ENCODE measurements around the gene FAM151B. TPM values are rescaled to one million over a fixed set of nuclear protein-coding genes. Genes with fewer than 3 reads are reported as not detected.

Gene FAM151B
- total and polyA plus RNA-seq, 2 of the 8 experiments (the other 6 are each of a cell fraction or from before 2014, with no cell fraction given), result 0.62 to 1.1 TPM

GRCh38 chr5:80438739-80439138 lies 49.2 kb upstream of the FAM151B start:
- Histone ChIP-seq H3K4me3 (ENCODE audit: extremely low read depth in 1 of 4, insufficient read depth in 2 of 4, low read depth in 3 of 4, low read length in 4 of 4) (no peak overlapping the region), H4K5ac (ENCODE audit: insufficient read length, low read depth, low read length) (no peak overlapping the region), H3K36me3 (ENCODE audit: control insufficient read depth in 2 of 4, insufficient read depth in 4 of 4, low read length in 3 of 4) (peaks cover 0 to 30% (median 3%) of the 10 kb centered on the region in 4 experiments; a peak in 5 of 8 replicates), H2BK5ac (ENCODE audit: low read depth, low read length) (no peak overlapping the region), H2BK20ac (ENCODE audit: low read length) (no peak overlapping the region), H4K91ac (replicated peaks; ENCODE audit: insufficient read length, low read length) (no peak overlapping the region), H4K20me1 (replicated peaks in 1 of 2; ENCODE audit: control insufficient read depth in 1 of 2, insufficient read depth in 2 of 2, low read length in 2 of 2) (no peaks in the 10 kb centered on the region), H3K27me3 (replicated peaks in 1 of 4; ENCODE audit: control insufficient read depth in 3 of 4, extremely low read depth in 1 of 4, insufficient read depth in 3 of 4, low read length in 3 of 4) (no peaks in the 10 kb centered on the region), H3K9me3 (ENCODE audit: insufficient read depth in 2 of 2, low read depth in 1 of 2, low read length in 1 of 2) (no peaks in the 10 kb centered on the region), H3K4me1 (replicated peaks in 1 of 4; ENCODE audit: control insufficient read depth in 3 of 4, insufficient read depth in 4 of 4, low read length in 3 of 4) (no peaks in the 10 kb centered on the region), H3K27ac (ENCODE audit: low read depth, low read length) (no peak overlapping the region), H2AK5ac (ENCODE audit: low read depth, low read length) (no peak overlapping the region), H3K23me2 (ENCODE audit: low read depth, low read length) (no peaks in the 10 kb centered on the region), H2BK120ac (replicated peaks; ENCODE audit: low read depth, low read length) (no peak overlapping the region), H3K23ac (ENCODE audit: insufficient read length) (no peak overlapping the region), H2AFZ (ENCODE audit: low read length) (no peak overlapping the region), H3K4ac (replicated peaks; ENCODE audit: insufficient read length, low read depth, low read length) (no peak overlapping the region), H3K79me1 (ENCODE audit: low read depth, low read length) (no peaks in the 10 kb centered on the region), H3K18ac (ENCODE audit: extremely low read depth, low read length) (no peak overlapping the region), H3K9ac (replicated peaks in 1 of 4; ENCODE audit: extremely low read depth in 1 of 4, low read depth in 3 of 4, low read length in 3 of 4) (no peak overlapping the region; a peak in 1 of 7 replicates), H3K56ac (replicated peaks; ENCODE audit: insufficient read length, low read depth, low read length) (no peak overlapping the region), H2BK12ac (ENCODE audit: low read depth, low read length) (no peak overlapping the region), H2BK15ac (ENCODE audit: low read length) (no peak overlapping the region), H4K8ac (ENCODE audit: extremely low read depth, insufficient read depth, low read length) (no peak overlapping the region), H3K14ac (ENCODE audit: insufficient read length) (no peak overlapping the region), H3K4me2 (ENCODE audit: insufficient read depth in 1 of 2, low read depth in 2 of 2, low read length in 2 of 2) (no peak overlapping the region), H3K79me2 (ENCODE audit: control insufficient read depth in 1 of 2, insufficient read depth in 2 of 2, low read length in 2 of 2) (no peaks in the 10 kb centered on the region)
- DNase-seq (ENCODE audit: low read depth in 1 of 2, low spot score in 2 of 2) (no peak), FAIRE-seq (no peak)
- 94% methylated on average over 4 of the region's 4 CpGs; no CpG with 5 or more reads in 1 of the 2 experiments for WGBS, 2 experiments (ENCODE audit: extremely low coverage in 1 of 2, insufficient coverage in 1 of 2, insufficient read length in 1 of 2, insufficient replicate concordance in 2 of 2, low coverage in 1 of 2, low lambda C conversion rate in 2 of 2, missing lambda C conversion rate in 1 of 2)
- ChIA-PET CTCF (ENCODE audit: partially characterized antibody) (interaction anchor here (1.1 kb wide), 1 partner anchor 8 kb away, joined by 3 read pairs; no protein-coding TSS in a partner anchor), POLR2A (ENCODE audit: partially characterized antibody) (interaction anchor here (1.1 kb wide), 1 partner anchor 185 kb away, joined by 3 read pairs; no protein-coding TSS in a partner anchor)
- TF ChIP-seq RNF2 (IDR thresholded peaks at IDR 0.05; ENCODE audit: borderline replicate concordance, low read depth, low read length, missing control alignments, poor library complexity, severe bottlenecking), result no peak
- no peak for TF ChIP-seq CEBPB (IDR thresholded peaks at IDR 0.05; ENCODE audit: low read depth, low read length)
- no peak for TF ChIP-seq SP2 (IDR thresholded peaks at IDR 0.05; ENCODE audit: low read length)
- no peak for TF ChIP-seq ZNF274 (IDR thresholded peaks at IDR 0.05; ENCODE audit: borderline replicate concordance, extremely low read depth, low read length)
- TF ChIP-seq CTCF (IDR thresholded peaks at IDR 0.05; ENCODE audit: control extremely low read depth in 1 of 3, insufficient read depth in 1 of 3, low read depth in 1 of 3, low read length in 3 of 3), result no peak
- TF ChIP-seq SIRT6 (IDR thresholded peaks at IDR 0.05; ENCODE audit: low read length), result no peak
- TF ChIP-seq GTF2F1 (IDR thresholded peaks at IDR 0.05; ENCODE audit: borderline replicate concordance, low read depth, low read length), result no peak
- no peak for TF ChIP-seq RXRA (IDR thresholded peaks at IDR 0.05; ENCODE audit: insufficient read depth, low read depth, low read length)
- TF ChIP-seq NRF1 (IDR thresholded peaks at IDR 0.05; ENCODE audit: low read depth, low read length), result no peak
- no peak for TF ChIP-seq YY1 (IDR thresholded peaks at IDR 0.05; ENCODE audit: low read depth, low read length)
- no peak for TF ChIP-seq EGR1 (IDR thresholded peaks at IDR 0.05; ENCODE audit: borderline replicate concordance, low read depth, low read length)
- no peak for TF ChIP-seq SUZ12 (IDR thresholded peaks at IDR 0.05; ENCODE audit: low read length)
